Hippocampal formation (tissue), 2 donors: ENCODE data around the gene PNPLA7.
"Not testable (repeated sequence)": the region's sequence is repeated elsewhere in the genome, so short reads cannot be mapped to it uniquely, and the experiment has no call there.

ENCODE experiments used
- DNase-seq, 2 donors: peaks; one replicate each; lab custom pipeline; 2025; lab: John Stamatoyannopoulos, UW

The PNPLA7 gene

DNA sequence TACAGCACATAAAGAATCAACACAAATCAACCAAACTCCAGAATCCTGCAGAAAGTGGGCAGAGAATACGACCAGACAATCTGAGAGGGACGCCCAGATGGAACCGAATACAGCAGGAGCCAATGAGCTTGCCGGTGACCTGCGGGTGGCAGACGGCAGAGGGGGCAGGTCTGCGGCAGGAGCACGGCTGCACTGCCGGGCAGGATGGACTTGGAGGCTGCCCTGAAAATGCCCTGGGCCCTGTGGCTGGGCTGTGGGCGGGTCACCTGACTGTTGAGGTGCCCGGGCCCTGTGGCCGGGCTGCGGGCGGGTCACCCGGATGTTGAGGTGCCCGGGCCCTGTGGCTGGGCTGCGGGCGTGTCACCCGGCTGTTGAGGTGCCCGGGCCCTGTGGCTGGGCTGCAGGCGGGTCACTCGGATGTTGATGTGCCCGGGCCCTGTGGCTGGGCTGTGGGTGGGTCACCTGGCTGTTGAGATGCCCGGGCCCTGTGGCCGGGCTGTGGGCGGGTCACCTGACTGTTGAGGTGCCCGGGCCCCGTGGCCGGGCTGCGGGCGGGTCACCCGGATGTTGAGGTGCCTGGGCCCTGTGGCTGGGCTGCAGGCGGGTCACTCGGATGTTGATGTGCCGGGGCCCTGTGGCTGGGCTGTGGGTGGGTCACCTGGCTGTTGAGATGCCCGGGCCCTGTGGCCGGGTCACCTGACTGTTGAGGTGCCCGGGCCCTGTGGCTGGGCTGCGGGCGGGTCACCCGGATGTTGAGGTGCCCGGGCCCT is 36.2 kb downstream of the PNPLA7 start:
- DNase-seq: not testable (repeated sequence)

DNA sequence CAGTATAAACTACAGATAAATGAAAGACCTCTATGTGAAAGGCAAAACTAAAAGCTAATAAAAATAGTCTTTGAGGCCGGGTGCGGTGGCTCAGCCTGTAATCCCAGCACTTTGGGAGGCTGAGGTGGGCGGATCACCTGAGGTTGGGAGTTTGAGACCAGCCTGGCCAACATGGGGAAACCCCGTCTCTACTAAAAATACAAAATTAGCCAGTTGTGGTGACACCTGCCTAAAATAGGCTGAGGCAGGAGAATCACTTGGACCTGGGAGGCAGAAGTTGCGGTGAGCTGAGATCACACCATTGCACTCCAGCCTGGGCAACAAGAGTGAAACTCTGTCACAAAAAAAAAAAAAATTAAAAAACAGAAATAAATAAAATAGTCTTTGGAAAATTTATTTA is 37.1 kb downstream of the PNPLA7 start:
- DNase-seq: not testable (repeated sequence)

DNA sequence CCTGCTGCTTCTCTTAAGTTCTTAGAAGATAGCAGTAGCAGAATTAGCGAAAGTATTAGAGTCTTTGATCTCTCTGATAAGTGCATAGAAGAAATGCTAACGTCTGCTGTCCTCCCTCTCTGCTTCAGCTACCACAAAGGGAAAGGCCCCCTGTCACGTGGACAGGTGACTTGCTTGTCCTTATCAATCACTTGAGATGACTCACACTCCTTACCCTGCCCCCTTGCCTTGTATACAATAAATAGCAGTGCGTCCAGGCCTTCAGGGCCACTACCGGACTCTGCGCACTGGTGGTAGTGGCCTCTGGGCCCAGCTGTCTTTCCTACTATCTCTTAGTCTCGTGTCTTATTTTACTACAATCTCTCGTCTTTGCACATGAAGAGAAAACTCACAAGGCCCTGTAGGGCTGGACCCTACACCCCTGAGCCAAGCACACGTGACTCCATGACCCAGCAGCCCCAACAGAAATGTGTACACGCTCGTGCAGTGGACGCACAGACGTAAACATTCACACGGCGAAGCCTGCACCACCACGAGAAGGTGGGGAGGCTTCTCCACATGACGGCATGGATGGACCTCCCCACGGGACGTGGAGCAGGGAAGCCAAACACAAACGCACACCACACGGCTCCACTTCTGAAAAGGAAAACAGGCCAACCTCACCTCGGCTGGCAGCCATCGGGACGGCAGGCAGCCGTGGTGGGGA is 38.3 kb downstream of the PNPLA7 start:
- DNase-seq: no peak

DNA sequence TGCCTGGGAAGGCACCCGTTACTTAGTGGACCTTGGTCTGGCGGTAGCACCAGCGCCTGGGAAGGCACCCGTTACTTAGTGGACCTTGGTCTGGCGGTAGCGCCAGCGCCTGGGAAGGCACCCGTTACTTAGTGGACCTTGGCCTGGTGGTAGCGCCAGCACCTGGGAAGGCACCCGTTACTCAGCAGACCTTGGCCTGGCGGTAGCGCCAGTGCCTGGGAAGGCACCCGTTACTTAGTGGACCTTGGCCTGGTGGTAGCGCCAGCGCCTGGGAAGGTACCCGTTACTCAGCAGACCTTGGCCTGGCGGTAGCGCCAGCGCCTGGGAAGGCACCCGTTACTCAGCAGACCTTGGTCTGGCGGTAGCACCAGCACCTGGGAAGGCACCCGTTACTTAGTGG is 39.1 kb downstream of the PNPLA7 start:
- DNase-seq: not testable (repeated sequence)

DNA sequence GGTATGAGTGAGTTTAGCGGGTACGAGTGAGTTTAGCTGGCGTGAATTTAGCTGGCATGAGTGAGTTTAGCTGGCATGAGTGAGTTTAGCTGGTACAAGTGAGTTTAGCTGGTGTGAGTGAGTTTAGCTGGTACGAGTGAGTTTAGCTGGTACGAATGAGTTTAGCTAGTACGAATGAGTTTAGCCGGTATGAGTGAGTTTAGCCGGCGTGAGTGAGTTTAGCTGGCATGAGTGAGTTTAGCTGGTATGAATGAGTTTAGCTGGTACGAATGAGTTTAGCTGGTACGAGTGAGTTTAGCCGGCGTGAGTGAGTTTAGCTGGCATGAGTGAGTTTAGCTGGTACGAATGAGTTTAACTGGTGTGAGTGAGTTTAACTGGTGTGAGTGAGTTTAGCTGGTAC is 41.0 kb downstream of the PNPLA7 start:
- no peak for DNase-seq

DNA sequence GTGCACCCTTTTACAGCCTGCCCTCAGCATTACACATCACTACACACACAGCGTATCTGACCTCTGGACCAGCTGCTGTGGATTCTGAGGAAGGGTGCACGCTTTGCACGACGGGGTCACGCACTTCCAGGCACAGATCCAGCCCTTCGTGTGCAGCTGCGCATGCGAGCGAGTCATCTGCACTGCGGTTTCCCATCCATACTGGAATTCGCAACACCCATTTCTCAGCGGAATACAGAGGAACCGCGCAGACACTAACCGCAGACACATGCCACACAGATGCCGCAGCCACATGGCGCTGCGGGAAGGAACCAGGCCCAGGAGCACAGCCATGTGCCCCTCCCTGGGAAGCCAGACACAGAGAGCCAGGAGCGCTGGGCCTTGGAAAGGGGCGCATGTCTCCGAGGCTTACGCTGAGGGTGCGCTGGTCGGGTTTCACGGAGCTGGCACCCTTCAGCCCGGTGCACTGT is 43.5 kb downstream of the PNPLA7 start:
- DNase-seq: no peak

DNA sequence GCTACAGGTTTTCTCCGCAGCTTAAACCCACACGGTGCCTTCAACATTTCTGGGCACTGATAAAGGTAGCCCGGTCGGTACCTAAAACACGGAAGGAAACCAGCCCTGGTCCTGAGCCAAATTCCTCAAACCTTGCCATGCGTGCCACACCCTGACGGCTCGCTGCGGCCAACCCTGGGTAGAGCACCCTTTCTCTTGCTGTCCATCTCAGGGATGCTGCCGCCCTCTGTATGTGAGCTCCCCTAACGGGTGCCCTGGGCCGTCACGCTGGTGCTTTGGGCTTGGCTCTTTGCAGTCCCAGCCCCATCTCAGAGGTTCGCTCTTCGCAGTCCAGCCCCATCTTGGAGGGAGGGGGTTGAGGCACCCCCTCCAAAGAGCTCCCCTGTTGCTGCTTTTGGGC is 43.9 kb downstream of the PNPLA7 start:
- no peak for DNase-seq

DNA sequence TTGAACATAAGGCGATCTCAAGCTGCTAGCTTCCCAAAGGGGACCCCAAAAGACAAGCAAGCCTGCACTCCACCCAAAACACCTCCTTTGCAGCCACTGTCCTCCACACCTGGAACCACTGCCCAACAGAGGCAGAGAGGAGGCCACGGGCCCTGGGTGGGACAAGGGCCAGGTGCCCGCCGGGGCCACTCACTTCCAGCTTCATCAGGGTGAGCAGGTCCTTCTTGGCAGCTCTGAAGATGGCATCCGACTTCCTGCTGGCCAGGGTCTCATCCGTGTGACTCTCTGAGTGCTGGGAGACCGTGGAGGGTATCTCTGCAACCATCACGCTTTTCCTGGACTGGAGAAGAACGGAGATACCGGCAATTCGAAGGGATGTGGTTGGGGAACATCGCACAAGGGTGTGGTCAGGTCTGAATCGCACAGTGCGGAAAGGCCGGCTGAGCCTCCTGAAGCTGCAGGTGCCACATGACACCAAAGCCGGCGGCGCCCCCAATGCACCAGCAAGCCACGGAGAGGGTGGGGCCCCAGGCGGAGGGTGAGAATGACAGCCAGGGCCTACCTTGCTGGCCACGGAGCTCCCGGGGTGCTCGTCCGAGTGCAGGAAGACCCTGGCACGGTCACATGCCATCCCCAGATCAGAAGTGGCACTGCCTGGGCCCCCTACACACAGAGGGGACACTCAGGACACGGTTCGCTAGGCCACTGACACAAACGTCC is 44.6 kb downstream of the PNPLA7 start:
- no peak for DNase-seq

DNA sequence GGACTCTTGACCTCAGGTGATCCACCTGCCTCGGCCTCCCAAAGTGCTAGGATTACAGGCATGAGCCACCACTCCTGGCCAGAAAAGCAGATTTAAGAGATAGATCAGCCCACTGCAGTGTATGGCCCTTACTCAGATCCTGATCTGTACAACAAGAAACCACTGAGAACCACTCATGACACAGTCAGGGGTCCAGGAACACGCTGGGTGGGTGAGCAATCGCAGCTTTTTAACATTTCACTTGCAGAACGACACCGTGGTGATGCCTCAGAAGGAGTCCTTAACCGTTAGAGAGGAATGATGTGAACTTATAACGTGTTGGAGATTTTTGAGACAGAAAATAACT is 45.8 kb downstream of the PNPLA7 start:
- DNase-seq: no peak

DNA sequence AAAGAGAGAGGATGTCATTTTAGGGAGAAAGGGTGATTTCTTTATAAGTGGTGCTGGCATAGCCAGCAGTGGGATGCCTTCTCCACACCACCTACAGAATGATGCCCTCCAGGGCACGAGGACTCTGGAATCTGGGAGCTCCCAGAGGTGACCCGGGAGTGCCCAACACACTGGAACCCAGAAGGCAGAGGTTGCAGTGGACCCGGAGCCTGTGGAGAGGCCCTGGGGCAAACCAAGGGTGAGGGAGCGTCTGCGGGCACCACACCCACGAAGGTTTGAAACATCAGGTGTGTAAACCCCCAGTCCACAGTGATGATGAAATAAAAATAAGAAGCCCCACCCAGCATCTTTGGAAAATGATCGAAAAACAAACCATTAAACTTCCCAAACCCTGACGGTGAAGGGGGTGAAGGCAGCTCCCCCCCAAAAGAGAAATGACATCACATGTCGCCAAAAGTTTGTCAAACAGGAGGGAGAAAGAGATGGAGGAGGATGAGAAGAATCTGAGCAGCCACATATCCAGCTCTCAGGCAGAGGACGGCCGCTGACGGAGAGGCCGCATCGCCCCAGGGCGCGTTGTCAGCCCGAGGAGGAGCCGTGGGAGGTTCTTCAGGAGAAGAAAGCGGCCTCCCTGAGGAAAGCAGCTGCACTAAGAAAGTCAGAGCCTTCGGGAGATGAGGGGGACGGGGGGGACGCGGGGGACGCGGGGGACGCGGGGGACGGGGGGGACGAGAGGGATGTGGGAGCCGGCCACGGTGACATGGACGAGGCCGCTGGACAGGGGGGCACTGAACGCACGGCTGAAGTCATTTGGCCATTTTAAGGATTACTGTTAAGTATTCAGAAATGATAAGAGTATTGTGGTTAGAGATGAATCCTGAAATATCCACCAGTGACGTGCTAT is 47.9 kb downstream of the PNPLA7 start:
- no peak for DNase-seq

DNA sequence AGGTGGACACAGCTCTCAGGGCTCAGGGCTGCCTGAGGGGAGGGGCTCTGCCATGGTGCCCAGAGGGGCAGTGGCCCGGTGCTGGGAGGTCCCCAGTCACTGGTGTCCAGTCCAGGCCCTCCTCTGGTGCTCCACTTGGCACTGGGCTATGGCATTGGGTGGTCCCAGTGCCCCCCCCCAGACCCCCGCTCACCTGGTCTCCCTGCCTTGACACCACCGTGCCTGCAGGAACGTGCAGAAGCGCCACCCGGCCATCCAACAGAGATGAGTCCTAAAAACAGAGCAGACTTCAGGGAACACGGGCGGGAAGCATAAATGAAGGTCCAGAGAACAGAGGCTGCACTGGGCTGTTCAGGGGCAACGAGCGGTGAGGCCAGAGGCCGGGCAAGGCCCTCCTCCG is 48.7 kb downstream of the PNPLA7 start:
- no peak for DNase-seq

DNA sequence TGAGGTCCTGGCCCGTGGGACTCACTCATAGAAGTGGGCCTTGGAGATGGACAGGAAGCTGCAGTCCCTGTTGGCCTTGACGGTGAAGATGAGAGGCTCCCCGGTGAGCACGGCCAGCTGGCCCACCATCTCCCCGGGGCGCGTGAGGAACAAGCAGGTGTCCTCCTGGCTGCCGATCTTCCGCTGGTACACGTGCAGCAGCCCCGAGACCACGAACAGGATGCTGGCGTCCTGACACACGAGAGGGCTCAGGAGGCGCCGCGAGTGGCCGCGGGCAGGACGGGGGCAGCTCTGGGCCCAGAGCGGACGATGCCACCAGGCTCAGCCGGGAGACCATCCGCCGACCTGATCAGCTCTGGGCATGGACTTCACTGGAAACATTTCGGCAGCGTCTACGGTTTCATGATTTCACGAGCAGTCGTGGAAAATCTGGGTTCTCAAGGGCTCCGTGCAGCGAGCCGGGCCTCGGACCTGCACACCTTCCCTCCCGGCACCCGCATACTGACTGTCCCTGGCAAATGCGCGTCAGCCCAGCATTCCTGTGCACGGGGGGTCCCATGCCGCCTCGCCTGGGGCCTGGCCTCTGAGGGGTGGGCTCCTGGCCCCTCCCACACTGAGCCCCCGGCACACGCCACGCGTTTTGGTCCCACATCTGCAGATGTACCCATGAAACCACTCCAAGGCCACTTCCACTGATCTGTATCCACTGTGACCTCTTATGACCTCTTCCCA is 49.4 kb downstream of the PNPLA7 start:
- no peak for DNase-seq

DNA sequence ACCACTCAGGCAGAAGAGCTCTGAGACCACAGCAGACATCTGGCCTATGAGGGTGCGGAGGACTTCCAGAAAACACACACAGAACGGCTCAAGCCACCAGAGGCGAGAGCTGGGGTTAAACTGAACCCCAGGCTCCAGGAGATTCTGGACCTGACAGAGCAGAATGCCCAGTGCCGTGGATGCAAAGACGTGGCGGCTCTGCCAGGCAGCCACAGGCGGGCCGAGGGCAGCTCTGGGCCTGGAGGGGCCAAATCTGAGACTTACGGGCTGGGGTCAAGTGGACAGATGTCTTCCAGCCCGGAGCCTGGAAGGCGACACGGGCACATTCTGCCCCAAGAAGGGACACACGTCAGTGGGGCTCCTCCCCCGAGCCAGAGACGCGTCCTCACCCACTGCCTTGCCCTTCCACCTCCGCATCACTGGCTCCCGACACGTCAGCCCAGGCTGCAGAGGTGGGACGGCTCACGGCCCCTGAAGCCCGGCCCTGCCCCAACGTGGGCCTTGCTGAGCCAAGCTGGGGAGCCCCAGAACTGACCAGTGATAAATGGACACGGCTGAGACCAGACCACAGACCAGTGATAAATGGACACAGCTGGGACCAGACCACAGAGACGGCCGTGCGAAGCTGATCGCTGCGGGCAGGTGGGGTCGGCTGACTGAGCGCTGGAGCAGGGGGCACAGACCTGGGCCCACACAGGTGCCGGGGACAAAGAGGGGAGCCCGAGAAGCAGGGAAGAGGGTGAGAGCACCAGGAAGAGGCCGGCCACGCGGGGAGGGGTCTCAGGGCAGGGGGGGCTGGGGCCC is 50.1 kb downstream of the PNPLA7 start:
- DNase-seq: no peak

DNA sequence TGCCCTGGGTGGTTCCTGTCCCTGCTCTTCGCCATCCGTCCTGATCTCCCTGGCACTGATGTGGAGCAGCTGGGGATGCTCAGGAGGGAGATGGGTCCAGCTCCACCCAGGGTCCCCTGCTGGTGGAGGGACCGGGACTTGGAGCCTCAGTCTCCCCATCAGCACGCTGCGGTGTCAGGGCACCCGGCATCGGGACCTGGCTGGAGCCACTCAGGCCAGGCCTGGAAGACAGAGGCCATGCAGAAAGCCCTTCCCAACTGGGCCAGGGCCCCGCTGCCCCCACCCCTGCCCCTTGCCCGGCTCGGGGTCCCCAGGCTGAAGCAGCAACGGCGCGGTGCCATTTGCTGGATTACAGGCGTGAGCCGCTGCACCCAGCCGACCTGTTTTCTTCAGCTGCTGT is 50.8 kb downstream of the PNPLA7 start:
- DNase-seq: no peak

DNA sequence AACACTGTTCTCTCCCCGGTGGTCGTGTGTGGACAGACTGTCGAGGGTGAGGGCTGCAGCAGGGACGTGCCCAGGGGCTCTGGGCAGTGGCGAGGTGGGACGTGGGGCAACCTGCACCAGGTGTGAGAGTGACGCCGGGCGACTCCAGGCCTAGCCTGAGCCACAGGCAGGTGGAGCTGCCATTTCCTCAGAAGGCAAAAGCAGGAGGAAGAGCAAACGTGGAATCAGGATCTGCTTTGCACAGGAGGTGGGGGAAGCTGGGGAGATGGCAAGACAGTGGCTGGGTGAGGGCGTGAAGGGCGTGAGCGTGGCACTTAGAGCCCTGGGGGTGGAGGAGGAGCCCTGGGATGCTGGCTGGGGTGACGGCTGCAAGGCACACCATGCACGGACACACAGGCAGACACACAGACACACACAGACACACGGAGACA is 51.5 kb downstream of the PNPLA7 start:
- DNase-seq: no peak

DNA sequence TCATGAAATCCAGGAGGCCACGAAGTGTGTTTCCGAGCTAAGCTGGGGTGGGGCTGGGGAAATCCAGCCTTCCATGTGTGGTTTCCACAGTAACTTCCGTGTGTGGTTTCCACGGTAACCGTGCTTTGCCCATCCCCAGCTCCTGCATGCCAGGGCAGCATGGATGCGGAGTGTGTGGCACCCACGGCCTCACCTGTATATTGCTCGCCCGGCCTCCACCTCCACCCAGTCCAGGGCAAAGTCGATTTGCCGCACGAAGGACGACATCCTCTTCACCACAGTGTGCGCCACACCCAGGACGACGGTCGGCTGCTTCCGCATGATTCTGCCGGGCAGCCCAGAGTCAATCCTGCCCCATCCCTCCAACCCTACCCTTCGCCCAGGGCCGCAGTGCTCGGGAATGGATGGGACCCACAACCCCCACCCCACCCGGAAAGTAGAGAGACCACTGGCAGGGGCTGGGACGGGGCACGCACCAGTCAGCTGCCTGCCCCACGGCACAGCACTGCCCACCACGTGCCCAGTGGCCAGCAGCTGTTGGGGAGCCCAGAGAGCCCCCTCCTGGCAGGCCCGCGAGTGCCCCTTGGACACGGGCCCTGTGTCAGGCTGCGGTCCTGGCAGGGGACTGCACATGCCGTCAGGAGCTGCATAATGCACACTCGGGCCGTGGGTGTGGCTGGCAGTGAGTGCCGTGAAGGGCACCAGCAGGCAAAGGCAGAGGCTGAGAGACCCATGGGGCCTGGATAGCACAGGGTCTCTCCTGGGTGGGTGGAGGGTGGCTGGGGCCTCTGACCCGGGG is 52.1 kb downstream of the PNPLA7 start:
- no peak for DNase-seq

DNA sequence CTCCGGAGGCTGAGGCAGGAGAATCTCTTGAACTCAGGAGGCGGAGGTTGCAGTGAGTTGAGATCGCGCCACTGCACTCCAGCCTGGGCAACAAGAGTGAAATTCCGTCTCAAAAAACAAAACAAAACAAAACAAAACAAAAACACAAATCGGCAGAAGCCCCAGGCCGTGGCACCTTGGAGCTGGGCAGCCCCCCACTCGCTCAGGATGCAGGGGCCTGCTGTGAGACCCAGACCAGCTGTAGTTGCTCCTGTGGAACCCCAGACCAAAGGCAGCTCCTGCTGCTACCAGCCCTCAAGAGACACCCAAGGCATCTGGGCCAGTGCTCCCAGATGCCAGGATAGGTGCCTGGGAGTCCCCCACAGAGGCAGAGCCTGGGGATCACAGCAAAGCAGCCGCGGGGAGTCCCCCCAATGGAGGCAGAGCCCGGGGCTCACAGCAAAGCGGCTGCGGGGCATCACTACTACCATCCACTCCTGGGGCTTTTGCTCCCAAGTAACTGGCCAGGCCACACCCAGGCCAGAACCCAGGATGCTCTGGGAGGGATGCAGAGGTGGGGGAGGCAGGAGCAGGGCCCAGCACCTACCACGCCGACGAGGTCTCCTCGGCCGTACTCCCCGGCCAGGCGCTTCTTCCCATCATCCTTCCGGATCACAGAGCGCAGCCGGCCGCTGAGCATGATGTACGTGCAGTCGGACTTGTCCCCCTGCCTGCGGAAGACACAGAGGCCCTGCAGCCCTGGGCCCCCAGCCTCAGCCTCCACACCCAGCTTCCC is 53.4 kb downstream of the PNPLA7 start:
- no peak for DNase-seq

DNA sequence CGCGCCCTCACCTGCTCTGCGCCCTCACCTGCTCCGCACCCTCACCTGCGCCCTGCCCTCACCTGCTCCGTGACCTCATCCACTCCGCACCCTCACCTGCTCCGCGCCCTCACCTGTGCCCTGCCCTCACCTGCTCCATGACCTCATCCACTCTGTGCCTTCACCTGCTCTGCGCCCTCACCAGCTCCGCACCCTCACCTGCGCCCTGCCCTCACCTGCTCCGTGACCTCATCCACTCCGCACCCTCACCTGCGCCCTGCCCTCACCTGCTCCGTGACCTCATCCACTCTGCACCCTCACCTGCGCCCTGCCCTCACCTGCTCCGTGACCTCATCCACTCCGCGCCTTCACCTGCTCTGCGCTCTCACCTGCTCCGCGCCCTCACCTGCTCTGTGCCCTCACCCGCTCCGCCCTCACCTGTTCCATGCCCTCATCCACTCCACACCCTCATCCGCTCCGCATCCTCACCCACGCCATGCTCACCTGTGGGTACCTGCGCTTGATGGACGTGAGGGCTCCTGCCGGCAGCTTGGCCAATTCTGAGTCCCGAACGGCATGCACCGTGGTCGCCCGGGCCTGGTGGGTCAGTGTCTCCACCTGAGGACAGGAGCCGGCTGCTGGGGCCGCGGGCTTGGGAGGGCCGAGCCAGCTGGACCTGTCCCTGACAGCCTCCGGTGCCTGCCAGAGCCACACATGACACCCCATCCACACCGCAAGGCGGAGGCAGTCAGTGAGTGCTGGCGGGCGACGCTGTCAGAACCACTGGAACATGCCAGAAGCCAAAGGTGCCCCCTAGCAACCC is 55.5 kb downstream of the PNPLA7 start:
- no peak for DNase-seq
